WERI-Rb-1 (cell line): Measurements from ENCODE around the gene FGF12.
A peak's percentile ranks its signal among the peaks of the same experiment; 100 is the strongest.

Experiments
- DNase-seq: peaks from one replicate; pipeline ENCODE4 v3.0.0-alpha.2; 2020
- H3K27ac ChIP-seq: fragments of 250-450 bp; sonication (Bioruptor Pico); 2 replicates; pipeline ENCODE4 v1.5.1; 2020; ENCODE audit warnings: mild to moderate bottlenecking, moderate library complexity
- H3K27me3 ChIP-seq: fragments of 250-450 bp; sonication (Bioruptor Pico); 2 replicates; pipeline ENCODE4 v1.5.1; 2021; ENCODE audit warnings: mild to moderate bottlenecking, low read depth, moderate library complexity; ENCODE audit not compliant: insufficient read depth, severe bottlenecking
- H3K36me3 ChIP-seq: fragments of 250-450 bp; sonication (Bioruptor Pico); 2 replicates; pipeline ENCODE4 v1.5.1; 2020; ENCODE audit warnings: mild to moderate bottlenecking, moderate library complexity
- H3K4me3 ChIP-seq: 2 replicates; pipeline ENCODE4 v1.5.1; 2011; ENCODE audit warnings: low read depth, mild to moderate bottlenecking, control low read depth, low read length
- H3K9me3 ChIP-seq: fragments of 250-450 bp; sonication (Bioruptor Pico); 2 replicates; pipeline ENCODE4 v1.5.1; 2021; ENCODE audit warnings: mild to moderate bottlenecking, moderate library complexity; ENCODE audit not compliant: severe bottlenecking
- TF ChIP-seq, protein P1 (sequence below): IDR thresholded peaks from 2 replicates; pipeline ENCODE4 v1.5.1; 2011; ENCODE audit warnings: low read depth, mild to moderate bottlenecking, control low read depth, inconsistent platforms, low read length

Gene FGF12

DNA sequence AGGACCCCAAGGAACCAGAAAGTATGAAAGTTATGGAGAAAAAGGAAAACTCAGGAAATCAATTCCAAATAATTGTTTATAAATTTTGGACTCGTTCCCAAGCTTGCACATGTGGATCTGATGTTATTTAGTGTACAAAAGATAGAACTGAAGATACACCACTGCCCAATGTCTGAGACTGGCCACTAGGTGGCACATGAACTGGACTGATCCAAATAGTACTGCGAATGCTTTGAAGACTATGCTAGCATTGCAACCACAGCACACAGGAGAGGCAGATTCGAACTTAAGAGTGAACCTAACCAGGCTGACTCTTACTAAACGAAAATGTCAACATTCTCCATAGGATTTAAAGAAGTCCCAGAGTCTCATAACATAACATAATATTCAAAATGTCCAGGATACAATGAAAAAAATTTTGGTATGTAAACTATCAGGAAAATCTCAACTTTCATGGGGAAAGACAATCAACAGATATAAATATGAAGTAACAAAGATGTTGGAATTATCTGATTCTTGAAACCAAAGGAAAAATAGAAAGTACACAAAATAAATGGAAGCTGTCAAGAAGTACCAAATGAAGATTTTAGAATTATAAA lies 596.7 kb downstream of the FGF12 start:
- Histone ChIP-seq H3K27me3 (no peaks in the 10 kb centered on the region), H3K27ac (no peak overlapping the region), H3K9me3 (no peaks in the 10 kb centered on the region), H3K4me3 (no peak overlapping the region), H3K36me3 (no peaks in the 10 kb centered on the region)
- peak; percentile 44 for DNase-seq
- TF ChIP-seq, protein P1, sequence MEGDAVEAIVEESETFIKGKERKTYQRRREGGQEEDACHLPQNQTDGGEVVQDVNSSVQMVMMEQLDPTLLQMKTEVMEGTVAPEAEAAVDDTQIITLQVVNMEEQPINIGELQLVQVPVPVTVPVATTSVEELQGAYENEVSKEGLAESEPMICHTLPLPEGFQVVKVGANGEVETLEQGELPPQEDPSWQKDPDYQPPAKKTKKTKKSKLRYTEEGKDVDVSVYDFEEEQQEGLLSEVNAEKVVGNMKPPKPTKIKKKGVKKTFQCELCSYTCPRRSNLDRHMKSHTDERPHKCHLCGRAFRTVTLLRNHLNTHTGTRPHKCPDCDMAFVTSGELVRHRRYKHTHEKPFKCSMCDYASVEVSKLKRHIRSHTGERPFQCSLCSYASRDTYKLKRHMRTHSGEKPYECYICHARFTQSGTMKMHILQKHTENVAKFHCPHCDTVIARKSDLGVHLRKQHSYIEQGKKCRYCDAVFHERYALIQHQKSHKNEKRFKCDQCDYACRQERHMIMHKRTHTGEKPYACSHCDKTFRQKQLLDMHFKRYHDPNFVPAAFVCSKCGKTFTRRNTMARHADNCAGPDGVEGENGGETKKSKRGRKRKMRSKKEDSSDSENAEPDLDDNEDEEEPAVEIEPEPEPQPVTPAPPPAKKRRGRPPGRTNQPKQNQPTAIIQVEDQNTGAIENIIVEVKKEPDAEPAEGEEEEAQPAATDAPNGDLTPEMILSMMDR = peak; percentile 64

DNA sequence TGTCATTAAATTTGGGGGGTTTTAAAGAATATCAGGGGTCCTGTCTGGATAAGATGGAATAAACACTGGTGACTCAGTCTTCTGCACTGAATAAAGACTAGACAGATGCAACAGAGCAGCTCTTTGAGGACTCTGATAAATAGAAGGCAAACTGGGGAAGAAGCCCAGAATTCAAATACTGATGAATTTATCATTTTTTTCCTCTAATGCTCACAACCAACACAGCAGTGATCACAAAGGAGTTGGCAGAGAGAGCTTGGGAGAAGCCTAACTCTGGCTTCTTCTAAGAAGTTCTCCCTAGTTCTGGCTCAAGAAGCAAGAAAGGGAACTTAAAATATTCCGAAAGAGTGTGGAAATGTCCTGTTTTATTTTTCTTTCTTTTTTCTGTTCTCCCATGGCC lies 597.8 kb downstream of the FGF12 start:
- Histone ChIP-seq H3K27me3 (no peaks in the 10 kb centered on the region), H3K36me3 (no peaks in the 10 kb centered on the region), H3K9me3 (no peaks in the 10 kb centered on the region), H3K4me3 (no peak overlapping the region), H3K27ac (no peak overlapping the region)
- no peak for DNase-seq
- TF ChIP-seq, protein P1 = no peak

DNA sequence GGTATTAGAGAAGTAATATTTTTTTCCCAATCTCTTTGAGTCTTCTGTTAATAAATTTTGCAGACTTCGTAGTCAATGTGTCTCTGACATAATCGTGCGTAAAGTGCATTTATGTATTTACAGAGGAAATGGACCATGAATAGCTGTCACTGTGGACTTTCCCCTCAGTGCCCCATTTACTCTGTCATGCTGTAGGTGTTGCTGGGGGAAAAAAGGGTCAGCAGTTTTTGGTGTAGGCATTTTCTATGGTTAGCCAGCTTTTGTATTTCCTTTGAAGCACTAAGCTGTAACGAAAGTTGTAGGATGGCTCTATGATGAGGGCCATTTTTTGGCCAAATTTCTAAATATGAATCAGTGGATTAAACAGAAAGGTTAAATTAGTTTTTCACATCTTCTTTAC lies 598.4 kb downstream of the FGF12 start:
- DNase-seq = no peak
- TF ChIP-seq, protein P1 = no peak
- Histone ChIP-seq H3K4me3 (no peak overlapping the region), H3K9me3 (no peaks in the 10 kb centered on the region), H3K36me3 (no peaks in the 10 kb centered on the region), H3K27ac (no peak overlapping the region), H3K27me3 (no peaks in the 10 kb centered on the region)

DNA sequence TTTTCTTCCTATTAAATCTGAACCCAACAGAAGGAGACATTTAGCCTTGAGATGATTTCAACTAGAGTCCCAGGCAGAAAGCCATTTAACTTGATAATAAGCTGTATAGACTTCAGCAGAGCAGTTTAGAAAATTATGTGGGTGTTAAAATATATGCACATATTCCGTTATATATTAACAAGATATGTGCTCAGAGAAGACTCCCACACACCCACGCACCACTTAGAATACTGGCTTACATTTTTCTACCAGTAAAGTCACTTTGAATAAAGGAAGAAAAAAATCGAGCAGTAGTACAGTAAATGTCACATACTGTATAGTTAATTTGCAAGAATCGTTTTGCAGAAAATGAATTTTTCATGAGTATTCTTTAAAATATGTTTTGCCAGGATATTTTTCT lies 599.3 kb downstream of the FGF12 start:
- TF ChIP-seq, protein P1 = no peak
- Histone ChIP-seq H3K27ac (no peak overlapping the region), H3K4me3 (no peak overlapping the region), H3K36me3 (no peaks in the 10 kb centered on the region), H3K27me3 (no peaks in the 10 kb centered on the region), H3K9me3 (no peaks in the 10 kb centered on the region)
- no peak for DNase-seq

DNA sequence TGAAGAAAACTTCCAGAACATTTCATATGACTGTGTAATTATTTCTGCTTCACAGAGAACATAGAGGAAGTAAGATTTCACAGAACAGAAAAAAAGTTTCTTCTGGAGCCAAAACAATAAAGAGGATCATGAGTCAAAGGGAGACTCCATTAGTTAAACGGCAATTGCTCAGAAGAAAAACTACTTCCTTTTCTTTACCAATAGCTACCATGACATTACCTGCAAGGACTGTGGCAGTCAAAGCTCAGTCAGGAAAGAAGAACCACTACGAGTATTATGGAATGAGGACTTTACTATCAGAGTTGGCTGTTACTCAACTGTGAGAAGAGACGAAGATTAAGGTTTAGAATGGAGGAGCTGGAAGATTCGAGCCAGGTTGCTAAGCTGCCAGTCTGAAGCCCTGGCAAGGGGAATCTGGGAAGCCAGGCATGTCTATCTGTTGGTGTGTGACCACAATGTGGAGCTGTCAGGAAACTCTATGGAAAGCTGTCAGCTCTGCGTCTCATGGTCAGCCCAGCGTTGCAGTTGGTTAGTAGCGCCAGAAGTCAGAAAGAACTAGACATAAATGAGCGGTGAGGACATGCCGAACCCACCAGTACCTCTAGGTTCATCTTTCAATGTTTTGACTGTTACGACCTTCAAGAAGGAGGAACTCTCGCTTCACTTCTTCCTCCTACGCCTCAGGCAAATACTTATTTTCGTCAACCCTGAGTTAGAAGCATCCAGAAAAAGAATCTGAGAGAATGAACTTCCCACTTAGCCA lies 604.3 kb downstream of the FGF12 start:
- no peaks in the 10 kb centered on the region for H3K27me3 ChIP-seq
- H3K4me3 ChIP-seq = no peak overlapping the region
- no peak overlapping the region for H3K27ac ChIP-seq
- no peaks in the 10 kb centered on the region for H3K9me3 ChIP-seq
- H3K36me3 ChIP-seq = no peaks in the 10 kb centered on the region
- TF ChIP-seq, protein P1 = no peak
- DNase-seq = no peak

DNA sequence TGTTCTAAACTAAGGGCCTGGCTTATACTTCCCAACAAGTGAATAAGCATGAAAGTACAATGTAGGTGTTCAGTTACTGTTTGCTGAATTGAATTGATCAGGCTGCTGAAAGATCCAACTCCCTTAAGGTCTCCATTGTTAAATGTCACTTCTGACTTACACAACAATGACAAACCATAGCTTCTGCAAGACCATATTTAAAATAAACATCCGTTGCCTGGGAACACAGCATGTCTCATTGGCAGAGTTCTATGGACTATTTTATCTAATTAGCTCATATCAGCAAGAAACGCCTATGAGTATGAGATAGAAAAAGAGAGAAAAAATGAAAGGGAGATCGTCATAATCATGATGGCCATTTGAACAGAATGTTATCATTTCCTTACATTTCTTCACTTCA lies 605.4 kb downstream of the FGF12 start:
- DNase-seq = no peak
- H3K4me3 ChIP-seq = no peak overlapping the region
- no peak overlapping the region for H3K27ac ChIP-seq
- H3K27me3 ChIP-seq = no peaks in the 10 kb centered on the region
- TF ChIP-seq, protein P1 = no peak
- no peaks in the 10 kb centered on the region for H3K36me3 ChIP-seq
- no peaks in the 10 kb centered on the region for H3K9me3 ChIP-seq
